A172 (cell line): Measurements from ENCODE around the gene CUEDC1. TPM values are rescaled to one million over a fixed set of nuclear protein-coding genes. Genes with fewer than 3 reads are reported as not detected.
A peak's percentile ranks its signal among the peaks of the same experiment; 100 is the strongest.

Experiments
- DNase-seq: peaks from one replicate; pipeline ENCODE4 v3.0.0-alpha.2; 2015; ENCODE audit warnings: low spot score
- total RNA-seq: library from RNA; depleted of rRNA; stranded (reverse); fragments of >200 nt; shearing (Covaris generic); gene quantifications from 2 replicates; pipeline ENCODE4 v1.2.3, GENCODE V29; 2014; rRNA removed

The CUEDC1 gene
- total RNA-seq, 1 experiment from 2014 or later = 11.6 TPM

DNA sequence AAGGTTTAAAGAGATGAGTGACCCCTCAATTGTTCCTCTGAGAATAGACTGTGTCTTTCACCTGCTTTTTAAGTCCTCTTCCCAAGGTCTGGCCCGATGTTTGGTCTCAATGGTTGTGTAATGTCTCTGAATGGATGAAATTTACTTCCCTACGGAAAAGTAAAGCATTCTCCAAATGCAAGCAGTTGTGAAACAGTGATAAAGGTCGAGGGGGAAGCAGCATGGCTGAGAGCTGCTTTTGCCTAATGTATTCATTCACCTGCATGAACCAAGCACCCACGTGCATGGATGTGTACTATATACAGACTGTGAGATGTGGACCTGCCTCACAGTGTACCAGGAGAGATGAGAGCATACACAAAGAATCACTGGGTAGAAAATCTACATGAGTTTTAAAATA, 116.8 kb downstream of the CUEDC1 start:
- DNase-seq = no peak

DNA sequence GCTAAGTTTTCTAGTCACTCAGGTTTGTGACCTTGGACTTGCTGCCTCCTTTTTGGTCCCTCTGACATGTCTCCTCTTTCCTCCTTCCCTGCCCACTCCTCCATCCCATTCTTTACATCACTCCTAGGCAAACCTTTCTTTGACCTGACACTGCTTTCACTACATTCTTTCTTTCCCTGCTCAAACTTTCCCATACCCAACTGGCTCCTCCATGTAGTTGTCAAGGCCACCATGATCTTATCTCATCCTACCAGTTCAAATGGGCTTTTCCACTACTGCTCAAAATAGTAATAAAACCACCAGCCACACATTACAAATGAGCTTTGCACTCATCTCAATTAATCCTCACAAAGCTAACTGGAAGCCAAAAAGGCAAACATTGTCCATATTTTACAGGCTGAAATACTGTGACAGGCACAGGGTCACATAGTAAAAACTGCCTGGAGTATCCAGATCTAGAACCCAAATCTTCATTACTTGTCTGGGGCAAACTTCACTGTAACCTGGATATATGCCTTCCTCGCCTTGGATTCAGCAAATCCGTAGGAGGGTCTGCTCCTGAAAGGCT, 119.8 kb downstream of the CUEDC1 start:
- no peak for DNase-seq

DNA sequence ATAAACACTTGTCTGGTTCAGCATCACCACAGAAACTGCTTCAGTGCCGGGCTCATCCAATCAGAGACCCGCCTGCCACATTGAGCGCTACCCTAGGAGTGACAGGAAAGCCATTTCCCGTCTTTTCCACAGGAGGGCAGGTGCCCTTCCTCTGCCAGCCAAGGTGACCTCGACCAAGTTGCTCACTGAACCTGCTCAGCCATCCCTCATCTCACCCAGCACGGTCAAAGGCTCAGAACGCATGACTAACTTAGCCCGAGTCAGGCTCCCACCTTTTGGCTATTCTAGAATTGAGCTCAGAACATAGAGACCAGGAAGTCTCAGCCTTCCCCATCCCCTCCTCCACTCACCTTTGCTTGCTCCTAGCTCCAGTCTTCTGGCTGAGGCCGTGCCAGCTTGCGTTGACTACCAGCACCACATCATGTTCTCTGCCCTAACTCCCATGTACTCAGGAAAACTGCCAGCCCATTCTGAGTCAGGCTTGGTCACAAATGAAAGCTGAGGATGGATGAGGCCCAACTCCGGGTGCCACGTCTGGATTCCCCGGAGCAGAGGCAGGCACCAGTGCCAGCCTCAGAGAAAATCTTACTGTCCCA, 121.0 kb downstream of the CUEDC1 start:
- DNase-seq = peak; percentile 64

DNA sequence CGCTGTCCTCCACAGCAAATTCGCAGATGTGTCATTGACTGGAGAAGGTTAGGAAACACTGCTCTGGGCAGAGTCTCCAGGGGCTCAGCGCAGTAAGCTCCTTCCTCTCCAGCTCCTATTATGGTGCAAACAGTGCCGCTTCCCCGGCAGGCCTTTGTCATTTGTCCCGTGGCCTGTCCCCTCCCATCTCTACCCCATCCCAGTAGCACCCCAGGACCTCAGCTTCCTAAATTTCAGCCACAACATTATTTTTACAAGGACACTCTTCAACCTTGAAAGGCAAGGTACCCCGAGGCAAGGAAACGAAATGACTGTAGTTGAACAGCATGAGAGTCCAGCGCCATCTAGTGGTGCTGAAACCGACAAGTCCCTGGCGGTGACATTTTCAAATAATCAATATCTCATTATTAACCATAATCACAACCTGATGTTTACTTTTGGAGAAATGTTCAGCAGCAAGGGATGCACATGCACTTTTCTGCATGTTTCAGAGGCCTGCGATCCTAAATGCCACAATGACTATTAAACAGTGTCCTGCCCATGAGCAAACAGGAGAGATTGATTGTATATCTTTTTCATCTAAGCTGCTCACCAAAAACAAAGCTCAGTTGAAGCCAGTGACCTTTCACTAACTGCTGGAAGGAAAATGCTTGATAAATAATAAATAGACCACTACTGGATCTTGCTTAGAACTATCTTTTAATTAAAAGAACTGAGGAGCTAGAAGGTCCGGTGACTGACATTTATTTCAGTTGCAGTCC, 121.9 kb downstream of the CUEDC1 start:
- peak; percentile 45 for DNase-seq

DNA sequence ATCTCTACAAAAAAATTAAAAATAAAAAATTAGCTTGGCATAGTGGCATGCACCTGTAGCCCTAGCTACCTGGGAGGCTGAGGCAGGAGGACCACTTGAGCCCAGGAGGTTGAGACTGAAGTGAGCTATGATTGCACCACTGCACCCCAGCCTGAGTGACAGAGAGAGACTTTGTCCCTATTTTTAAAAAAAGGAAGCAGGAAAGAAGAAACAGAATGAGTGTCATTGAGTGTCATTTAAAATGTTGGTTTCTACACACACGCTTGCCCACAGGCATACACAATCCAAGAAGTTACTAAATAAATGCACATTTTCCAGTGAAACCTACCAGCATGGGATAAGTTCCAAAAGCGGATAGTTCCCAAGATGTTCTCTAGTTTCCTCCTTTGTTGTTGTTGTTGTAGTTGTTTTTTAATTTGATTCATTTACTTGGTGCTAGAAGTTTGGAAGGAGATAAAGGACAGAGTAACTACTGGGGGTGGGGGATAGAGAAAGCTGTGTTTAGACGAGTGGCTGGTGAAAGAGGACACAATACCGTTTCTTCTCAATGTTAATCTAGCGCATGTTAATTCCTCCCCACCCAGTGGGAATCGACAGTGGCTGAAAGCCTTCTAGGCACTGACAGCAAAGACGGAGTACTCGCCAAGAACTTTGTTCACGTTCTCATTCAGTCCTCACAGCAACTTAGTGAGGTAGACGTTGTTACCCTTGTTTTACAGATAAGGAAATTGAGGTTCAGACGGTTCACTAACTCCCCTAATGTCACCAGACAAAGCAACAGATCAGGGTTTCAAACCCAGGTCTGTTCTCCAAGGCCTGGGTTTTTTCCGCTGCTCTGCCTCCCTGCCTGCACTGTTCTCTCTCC, 122.7 kb downstream of the CUEDC1 start:
- no peak for DNase-seq

DNA sequence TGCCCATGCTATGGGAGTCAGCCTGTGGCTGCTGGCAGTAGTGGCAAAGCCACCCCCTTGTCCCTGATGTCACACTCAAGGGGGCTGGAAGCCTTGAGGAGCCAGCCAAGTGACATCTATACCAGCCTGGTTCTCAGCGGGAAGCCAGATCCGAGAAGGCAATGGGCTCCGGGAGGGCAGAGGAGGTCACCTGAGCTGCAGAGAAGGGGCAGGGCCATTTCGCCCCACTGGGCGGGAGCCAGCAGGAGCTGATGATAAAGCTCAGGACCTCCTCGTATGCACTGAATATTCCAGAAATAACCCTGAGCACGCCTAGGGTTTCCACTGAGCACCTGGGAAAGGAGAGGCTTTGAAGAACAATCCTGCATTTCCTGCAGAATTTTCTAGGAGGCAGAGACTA, 124.3 kb downstream of the CUEDC1 start:
- DNase-seq = no peak

DNA sequence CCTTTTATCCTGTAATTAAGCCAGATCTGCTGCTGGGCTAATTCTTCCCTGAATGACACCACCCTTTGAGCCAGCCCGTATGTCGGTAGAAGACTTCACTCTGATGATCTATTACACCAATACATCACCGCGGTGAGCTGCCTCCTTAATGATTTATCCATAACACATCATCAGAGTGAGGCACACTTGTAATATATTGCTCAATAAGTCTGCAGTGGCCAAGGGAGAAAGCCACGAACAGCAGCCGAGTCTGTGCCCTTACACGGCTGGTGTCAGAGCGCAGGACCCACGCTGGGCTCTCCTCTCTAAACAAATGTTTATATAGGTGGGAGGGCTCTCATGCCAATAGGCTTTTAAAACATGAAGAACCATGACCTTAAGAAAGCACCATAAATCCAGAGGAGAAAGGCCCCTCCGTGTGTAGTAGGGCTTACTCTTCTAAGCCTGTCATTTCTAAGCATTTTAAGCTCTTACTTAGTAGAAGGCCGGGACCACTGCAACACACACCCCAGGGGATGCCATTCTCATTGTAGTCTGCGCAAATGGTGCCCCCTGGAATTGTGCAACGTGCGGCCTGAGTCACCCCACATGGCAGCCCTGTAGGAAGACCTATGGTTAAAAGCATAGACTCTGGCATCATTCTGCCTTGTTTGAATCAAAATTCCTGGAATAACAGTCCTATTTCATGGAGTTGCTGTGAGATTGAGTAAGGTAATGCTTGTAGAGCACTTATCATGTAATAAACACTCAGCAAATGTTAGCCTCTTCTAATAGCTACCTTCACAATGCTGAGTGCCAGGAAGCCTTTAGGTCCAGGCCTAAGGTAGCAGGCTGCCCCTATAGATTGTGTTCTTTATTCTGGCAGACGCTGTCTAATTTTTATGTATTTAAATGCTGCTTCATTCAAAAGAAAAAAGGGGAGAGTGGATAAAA, 131.5 kb downstream of the CUEDC1 start:
- peak; percentile 40 for DNase-seq

DNA sequence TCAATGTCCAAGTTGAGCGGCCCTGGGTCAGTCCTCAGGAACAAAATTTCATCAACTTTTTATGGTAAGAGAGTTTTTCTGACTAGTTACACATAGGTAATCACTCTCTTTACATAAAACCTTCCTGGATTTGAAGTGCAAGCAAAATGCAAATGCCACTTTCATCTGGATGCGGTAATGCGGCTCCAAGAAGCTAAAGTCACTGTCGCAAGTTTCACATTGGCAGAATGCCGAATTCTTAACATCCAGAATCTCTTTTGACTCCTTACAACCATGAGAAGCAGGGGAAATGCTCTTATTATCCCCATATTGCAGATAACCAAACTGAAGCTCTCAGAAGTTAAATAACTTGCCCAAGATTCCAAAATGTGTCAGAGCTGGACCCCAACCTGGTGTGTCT, 135.3 kb downstream of the CUEDC1 start:
- no peak for DNase-seq

DNA sequence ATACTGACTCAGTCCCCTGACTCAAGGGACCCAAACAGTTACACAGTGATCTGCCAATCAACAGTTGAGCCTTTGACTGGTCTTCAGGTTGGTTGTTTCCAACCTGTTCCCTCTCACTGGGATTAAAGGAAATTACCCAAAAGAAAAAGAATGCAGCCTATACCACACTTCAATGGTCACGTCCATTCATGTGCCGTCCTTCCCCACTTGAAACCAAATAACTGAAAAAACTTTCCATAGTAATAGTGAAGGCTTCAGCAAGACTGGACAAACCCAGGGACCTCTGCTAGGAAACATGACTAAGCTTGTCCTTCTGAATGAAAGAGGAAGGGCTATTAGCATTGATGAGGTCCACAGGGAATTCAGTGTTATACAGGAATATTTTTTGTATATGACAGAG, 135.9 kb downstream of the CUEDC1 start:
- DNase-seq = no peak

DNA sequence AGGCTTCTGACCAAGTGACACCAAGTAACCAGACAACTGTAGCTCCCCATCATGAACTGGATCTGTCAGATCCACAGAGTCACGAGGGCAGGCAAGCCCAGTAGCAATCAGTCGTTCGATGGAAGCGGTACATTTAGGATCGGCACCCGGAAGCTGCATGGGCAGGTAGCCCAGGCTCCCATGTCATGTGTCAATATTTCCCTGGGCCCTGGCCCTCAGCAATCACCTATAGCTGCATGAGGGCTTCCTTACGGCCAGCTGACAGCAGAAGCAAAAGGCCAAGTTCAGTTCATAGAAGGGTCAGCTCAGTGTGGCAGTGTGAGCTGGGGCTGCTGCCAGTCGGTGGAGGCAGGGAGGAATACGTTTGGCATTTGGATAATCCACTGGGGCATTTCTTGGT, 137.1 kb downstream of the CUEDC1 start:
- DNase-seq = no peak

DNA sequence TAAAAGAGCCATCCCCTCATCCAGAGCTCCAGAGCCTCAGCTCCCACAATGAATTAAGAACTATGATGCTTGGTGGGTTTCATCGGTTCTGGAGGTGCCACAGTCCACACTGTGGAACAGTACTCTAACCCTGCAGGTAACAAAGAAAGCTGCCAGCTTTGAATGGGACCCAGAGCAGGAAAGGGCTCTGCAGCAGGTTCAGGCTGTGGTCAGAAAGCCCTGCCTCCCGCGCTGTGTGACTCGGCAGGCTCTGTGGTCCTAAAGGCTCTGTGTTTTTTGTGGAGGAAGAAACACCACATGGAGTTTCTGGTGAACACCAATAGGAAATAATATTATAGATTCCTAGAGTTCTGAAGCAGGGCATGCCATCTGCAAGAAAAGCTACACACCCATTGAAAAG, 137.9 kb downstream of the CUEDC1 start:
- no peak for DNase-seq

DNA sequence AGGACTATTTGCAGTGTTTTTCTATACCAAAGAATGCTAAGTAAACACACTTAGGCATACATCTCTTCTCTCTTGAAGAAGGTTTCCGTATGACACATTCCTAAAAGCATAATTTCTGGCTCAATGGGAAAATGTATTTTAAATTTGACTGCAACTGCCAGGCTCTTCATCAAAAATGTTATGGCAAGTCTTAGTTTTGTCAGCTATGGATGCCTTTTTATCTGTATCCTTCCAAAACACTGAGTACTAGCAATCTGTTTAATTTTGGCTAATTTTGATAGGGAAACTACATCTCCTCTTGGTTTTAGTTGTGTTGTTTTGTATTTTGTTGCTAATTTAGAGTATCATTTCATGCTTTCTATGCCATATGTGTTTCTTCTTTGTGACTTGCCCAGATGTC, 140.8 kb downstream of the CUEDC1 start:
- DNase-seq = no peak

DNA sequence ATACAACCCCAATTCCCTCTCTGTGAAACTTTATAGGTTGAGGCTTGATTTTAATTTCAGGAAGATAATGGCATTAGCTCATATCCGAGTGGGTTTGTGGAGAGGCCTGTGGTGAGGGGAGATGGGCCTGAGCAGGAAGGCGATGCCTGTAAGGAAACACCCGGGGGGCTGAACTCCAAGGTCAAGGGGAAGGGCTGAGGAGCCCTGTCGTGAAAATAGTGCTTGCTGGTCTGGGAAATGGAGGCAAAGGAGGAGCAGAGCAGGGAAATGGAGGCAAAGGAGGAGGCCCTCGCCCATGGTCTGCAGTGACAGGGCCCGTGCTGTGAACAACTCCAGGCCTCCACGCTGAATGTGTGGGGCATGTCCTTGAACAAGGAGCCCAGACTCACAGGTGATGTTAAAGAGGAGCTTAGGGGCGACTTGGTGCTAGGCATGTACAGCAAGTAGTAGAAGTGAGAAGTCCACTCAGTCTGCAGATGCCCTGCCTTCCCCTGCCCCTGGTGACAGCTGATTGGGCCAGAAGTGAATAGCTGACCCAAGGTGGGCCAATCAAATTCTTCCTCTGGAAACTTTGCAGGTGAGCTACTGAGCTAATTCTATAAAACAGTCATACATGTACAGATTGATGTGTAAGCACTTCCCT, 143.5 kb downstream of the CUEDC1 start:
- no peak for DNase-seq

Other genes starting within 250 kb of the CUEDC1 start
- gene CCDC182, start 210.1 kb downstream of the CUEDC1 start, total RNA-seq = not detected in 2 replicates
- 67.2 and 83.7 TPM in 2 replicates for gene MRPS23, start 105.4 kb downstream of the CUEDC1 start, total RNA-seq
- 43.4 and 50.5 TPM in 2 replicates for gene VEZF1, start 32.8 kb upstream of the CUEDC1 start, total RNA-seq
- gene SRSF1, start 51.8 kb upstream of the CUEDC1 start, total RNA-seq = 501 and 612 TPM in 2 replicates
- 20.7 and 21.0 TPM in 2 replicates for gene DYNLL2, start 128.0 kb upstream of the CUEDC1 start, total RNA-seq
- not detected in 2 replicates for gene OR4D1, start 193.0 kb upstream of the CUEDC1 start, total RNA-seq
- gene OR4D2, start 211.6 kb upstream of the CUEDC1 start, total RNA-seq = not detected in 2 replicates
- not detected in 2 replicates for gene EPX, start 237.3 kb upstream of the CUEDC1 start, total RNA-seq